ENCODE data around the gene UNC93B1. TPM values are rescaled to one million over a fixed set of nuclear protein-coding genes. Genes with fewer than 3 reads are reported as not detected.
A peak's percentile ranks its signal among the peaks of the same experiment; 100 is the strongest.

UNC93B1 gene, protein sequence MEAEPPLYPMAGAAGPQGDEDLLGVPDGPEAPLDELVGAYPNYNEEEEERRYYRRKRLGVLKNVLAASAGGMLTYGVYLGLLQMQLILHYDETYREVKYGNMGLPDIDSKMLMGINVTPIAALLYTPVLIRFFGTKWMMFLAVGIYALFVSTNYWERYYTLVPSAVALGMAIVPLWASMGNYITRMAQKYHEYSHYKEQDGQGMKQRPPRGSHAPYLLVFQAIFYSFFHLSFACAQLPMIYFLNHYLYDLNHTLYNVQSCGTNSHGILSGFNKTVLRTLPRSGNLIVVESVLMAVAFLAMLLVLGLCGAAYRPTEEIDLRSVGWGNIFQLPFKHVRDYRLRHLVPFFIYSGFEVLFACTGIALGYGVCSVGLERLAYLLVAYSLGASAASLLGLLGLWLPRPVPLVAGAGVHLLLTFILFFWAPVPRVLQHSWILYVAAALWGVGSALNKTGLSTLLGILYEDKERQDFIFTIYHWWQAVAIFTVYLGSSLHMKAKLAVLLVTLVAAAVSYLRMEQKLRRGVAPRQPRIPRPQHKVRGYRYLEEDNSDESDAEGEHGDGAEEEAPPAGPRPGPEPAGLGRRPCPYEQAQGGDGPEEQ
- total RNA-seq = 10 to 100 TPM; 30.1 to 47.5 (median 46.8) TPM
- long read RNA-seq, donor 1, transcript UNC93B1-201 (11 exons, 2,316 nt) = major isoform, 82 of 112 reads
- long read RNA-seq, donor 1, partial matches to known transcripts = 21 of 112 reads
- long read RNA-seq, donor 1, other reads (novel, unspliced or antisense) = 9 of 112 reads
- long read RNA-seq, donor 2, partial matches to known transcripts = 0 of 1 reads
- long read RNA-seq, donor 2, other reads (novel, unspliced or antisense) = 1 of 1 reads

DNA sequence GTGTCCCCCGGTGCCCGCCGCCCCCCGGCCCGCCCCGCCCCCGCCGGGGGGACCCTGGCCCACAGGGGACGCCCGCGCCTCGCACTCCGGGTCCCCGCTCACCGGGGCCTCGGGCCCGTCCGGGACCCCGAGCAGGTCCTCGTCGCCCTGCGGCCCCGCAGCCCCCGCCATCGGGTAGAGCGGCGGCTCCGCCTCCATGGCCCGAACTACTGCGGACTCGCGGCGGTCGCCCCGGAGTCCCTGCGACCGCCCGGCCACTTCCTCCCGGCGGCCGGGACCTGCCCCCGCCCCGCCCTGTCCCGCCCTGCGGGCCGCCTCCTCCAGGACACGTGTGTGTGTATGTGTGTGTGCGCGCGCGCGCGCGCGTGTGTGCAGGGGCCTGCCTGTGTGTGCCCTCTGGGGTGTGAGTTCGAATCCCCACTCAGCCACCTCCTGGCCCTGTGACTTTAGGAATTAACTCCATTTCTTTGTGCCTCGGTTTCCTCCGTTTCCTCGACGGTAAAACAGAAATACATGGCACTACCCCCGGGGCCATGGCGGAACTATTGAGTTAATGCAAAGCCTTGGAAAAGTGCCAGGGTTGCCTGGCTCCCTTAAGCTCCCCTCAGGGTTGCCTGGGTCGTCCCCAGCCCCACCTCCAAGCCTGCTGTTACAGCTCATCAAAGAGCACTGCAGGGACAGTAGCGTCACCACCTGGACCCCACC is at the start of gene UNC93B1:
TSS of gene UNC93B1 (minus strand) at position 252 of the 705 bp plus-strand sequence. CDS start at position 198, 54 bp downstream.
- Histone ChIP-seq H3K4me3 (peak within 1 kb of the TSS; percentile 77), H3K9me3 (no peaks in the 10 kb centered on the region), H3K4me1 (ENCODE audit: low read depth) (peaks cover 23% of the 10 kb centered on the region), H3K36me3 (ENCODE audit: low read depth) (no peaks in the 10 kb centered on the region)
- peak; percentile 88 for ATAC-seq
- TF ChIP-seq, protein P1, sequence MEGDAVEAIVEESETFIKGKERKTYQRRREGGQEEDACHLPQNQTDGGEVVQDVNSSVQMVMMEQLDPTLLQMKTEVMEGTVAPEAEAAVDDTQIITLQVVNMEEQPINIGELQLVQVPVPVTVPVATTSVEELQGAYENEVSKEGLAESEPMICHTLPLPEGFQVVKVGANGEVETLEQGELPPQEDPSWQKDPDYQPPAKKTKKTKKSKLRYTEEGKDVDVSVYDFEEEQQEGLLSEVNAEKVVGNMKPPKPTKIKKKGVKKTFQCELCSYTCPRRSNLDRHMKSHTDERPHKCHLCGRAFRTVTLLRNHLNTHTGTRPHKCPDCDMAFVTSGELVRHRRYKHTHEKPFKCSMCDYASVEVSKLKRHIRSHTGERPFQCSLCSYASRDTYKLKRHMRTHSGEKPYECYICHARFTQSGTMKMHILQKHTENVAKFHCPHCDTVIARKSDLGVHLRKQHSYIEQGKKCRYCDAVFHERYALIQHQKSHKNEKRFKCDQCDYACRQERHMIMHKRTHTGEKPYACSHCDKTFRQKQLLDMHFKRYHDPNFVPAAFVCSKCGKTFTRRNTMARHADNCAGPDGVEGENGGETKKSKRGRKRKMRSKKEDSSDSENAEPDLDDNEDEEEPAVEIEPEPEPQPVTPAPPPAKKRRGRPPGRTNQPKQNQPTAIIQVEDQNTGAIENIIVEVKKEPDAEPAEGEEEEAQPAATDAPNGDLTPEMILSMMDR (IDR thresholded peaks at IDR 0.05) = no peak
- peak; percentile 96 to 97 (median 97) for DNase-seq
- intact Hi-C loops (cut with DNase I, micrococcal nuclease) = no loop called here

DNA sequence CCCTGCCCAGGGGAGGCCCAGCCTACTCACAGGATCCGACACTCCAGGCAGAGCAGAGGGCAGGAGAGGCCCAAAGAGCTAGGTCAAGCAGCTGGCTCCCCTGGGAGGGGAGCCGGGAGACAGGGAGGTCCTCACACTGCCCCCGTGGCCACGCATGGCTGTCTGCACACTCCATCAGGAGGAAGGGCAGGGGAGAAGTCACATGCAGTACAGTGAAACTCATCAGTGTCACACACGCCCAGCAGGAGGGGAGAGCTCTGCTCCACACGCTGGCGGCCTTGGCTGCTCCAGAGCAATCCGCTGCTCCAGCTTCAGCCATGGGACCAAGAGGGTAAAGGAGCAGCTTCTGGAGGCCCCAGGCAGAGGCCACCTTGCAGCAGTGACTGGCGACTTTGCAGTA is 49.2 kb upstream of the UNC93B1 start:
- TF ChIP-seq, protein P1 (IDR thresholded peaks at IDR 0.05) = no peak
- ATAC-seq (no peak), DNase-seq (no peak)
- Histone ChIP-seq H3K9me3 (no peaks in the 10 kb centered on the region), H3K4me1 (ENCODE audit: low read depth) (no peaks in the 10 kb centered on the region), H3K4me3 (no peak overlapping the region), H3K36me3 (ENCODE audit: low read depth) (no peaks in the 10 kb centered on the region)
- intact Hi-C loops (cut with DNase I, micrococcal nuclease) = no loop called here

DNA sequence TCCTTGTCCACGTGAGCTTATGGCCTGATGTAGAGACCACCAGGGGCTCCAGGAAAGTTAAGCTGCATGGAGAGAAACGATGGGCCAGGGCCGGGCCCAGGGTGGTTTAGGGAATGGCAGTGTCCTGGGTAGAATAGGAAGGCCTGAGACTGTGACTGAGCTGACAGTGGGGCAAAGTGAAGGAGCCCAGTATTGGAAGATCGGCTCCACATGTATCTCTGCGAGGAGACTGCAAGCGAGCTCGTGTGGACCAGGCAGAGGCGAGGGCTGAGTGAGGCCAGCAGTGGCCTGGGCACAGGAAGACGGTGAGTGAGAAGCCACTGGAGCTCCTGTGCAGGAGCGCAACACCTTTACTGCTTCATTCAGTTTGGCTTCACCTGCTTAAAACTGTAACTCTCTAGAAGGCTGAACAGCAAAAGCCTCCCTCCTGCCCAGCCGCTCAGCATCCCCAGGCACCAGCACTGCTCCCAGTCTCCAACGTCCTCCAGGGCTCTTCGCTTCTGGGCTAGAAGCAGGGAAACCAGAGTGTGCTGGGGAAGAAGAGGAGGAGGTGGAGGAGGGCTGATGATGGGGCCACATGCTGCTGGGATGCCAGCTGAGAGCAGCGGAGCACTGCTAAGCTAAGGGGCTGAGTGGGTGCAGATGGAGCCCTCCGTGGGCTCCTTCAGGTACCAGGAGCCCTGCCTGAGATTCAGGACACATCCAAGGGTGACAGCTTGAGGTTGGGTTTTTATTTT is 48.4 kb upstream of the UNC93B1 start:
- no peaks in the 10 kb centered on the region for H3K4me1 ChIP-seq (ENCODE audit: low read depth)
- DNase-seq = no peak
- intact Hi-C loops (cut with DNase I, micrococcal nuclease) = no loop called here

DNA sequence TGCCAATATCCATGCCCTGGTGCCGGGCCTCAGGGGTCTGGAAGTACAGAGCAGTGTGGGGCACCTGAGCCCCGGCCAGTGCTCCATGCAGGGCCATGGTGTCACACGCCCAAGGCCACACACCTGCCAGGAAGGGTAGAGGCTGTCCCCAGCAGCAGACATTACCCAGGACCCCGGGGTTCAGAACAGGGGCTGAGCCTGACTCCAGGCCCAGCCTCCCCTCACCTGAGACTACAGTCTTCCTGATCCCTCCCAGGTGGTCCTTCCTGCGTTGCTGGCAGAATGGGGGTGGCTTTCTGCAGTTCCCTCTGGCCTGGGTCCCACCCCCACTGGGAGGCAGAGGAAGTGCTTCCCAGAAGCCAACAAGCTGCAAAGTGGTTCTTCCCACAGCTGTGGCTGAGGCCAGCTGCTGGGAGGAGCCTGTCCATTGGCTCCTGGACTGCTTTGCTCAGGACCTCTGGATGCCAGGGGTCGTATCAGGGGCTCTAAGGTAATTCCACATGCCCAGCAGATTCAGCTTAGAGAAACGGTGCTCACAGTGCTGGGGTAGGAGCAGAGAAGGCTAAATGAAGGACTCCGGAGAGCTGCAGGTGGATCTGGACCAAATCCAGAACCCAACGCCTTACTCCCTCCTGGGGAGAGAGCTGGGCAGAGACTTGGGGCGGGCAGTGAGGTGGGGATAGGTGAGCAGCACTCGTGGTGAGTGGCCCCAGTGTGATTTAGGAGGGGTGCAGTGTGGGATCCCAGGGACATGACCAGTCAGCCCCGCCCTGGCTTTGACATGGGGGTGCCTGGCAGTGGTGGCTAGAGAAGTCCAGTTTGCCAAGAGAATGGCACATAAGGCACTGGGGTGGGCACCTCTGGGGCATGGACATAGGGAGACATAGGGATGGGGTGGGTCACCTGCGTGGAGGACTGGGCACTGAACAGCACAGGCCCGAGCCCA is 47.6 kb upstream of the UNC93B1 start:
- TF ChIP-seq, protein P1 (IDR thresholded peaks at IDR 0.05) = no peak
- ATAC-seq (peak; percentile 7), DNase-seq (no peak)
- Histone ChIP-seq H3K9me3 (no peaks in the 10 kb centered on the region), H3K36me3 (ENCODE audit: low read depth) (no peaks in the 10 kb centered on the region), H3K4me3 (no peak overlapping the region), H3K4me1 (ENCODE audit: low read depth) (no peaks in the 10 kb centered on the region)
- intact Hi-C loops (cut with DNase I, micrococcal nuclease) = no loop called here

More for the DNA sequence above, 48.4 kb upstream of the UNC93B1 start:
- no peaks in the 10 kb centered on the region for H3K36me3 ChIP-seq (ENCODE audit: low read depth)
- H3K4me3 ChIP-seq = no peak overlapping the region
- ATAC-seq = peak; percentile 1
- no peaks in the 10 kb centered on the region for H3K9me3 ChIP-seq
- TF ChIP-seq, protein P1 (IDR thresholded peaks at IDR 0.05) = no peak

All from mucosa of descending colon (tissue), 3 donors.